Activated CD8-positive, alpha-beta memory T cell treated with anti-CD3 and anti-CD28 coated beads, Interleukin-2, amount 10 ng/mL, durations not matched to agents 7 days and 5 days (primary cell): ENCODE measurements around the gene NHS. TPM values are rescaled to one million over a fixed set of nuclear protein-coding genes. Genes with fewer than 3 reads are reported as not detected.

ENCODE experiments used
- ATAC-seq: fragments of 150-1000 bp; cut with Tn5 transposase; one replicate; pipeline ENCODE4 v1.10.0; 2021; ENCODE audit warnings: moderate library complexity
- CTCF ChIA-PET: fragments of 350-600 bp; sonication (Branson Sonifier 250); formaldehyde crosslinking; loops from one replicate; lab custom pipeline; 2021; ENCODE audit warnings: antibody characterized with exemption; lab: Charles Lee
- DNase-seq: peaks from one replicate; pipeline ENCODE4 v3.0.0-alpha.2; 2020
- H3K27ac Mint-ChIP-seq: one replicate; pipeline ENCODE4 v1.8.0; 2021; ENCODE audit warnings: mild to moderate bottlenecking, mixed read lengths
- H3K27me3 Mint-ChIP-seq: one replicate; pipeline ENCODE4 v1.8.0; 2021; ENCODE audit warnings: mixed read lengths
- H3K36me3 Mint-ChIP-seq: one replicate; pipeline ENCODE4 v1.8.0; 2021; ENCODE audit warnings: mild to moderate bottlenecking, mixed read lengths
- H3K4me1 Mint-ChIP-seq: one replicate; pipeline ENCODE4 v1.8.0; 2021; ENCODE audit warnings: mixed read lengths
- H3K4me3 Mint-ChIP-seq: one replicate; pipeline ENCODE4 v1.8.0; 2021; ENCODE audit warnings: mild to moderate bottlenecking, moderate library complexity, mixed read lengths
- H3K9me3 Mint-ChIP-seq: one replicate; pipeline ENCODE4 v1.8.0; 2022; ENCODE audit warnings: low read depth, mixed read lengths
- total RNA-seq, 2 experiments: library from RNA; stranded (reverse); gene quantifications; one replicate each; pipeline ENCODE4 v1.2.3, GENCODE V29; 2021

NHS gene
- total RNA-seq, 2 experiments from 2014 or later = 1.4 to 10.1 TPM

DNA sequence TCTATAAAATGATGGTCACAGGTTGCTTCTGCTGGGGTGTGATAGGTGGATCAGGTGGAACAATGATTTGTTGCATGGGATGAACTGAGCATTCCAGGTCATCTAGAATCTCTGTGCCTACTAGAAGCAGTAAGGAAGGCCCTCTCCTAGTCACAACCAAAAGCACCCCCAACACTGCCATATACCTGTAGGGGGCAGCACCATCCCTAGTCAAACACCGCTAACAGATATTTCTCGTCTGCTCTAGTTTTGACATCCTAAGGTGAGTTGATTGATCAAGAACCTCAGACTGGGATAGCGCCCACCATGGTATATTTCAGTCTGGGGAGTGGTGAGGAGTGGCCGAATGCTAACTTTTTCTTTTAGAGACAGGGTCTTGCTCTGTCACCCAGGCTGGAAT is 160.2 kb downstream of the NHS start:
- DNase-seq (peak; percentile 40), ATAC-seq (no peak)
- CTCF ChIA-PET = interaction anchor here (0.7 kb wide), 1 partner anchor 148 kb away, joined by 3 read pairs; no protein-coding TSS in a partner anchor
- Mint-ChIP-seq H3K36me3 (no peaks in the 10 kb centered on the region), H3K9me3 (no peaks in the 10 kb centered on the region), H3K4me1 (peaks cover 6% of the 10 kb centered on the region), H3K27me3 (no peaks in the 10 kb centered on the region), H3K4me3 (no peak overlapping the region), H3K27ac (no peak overlapping the region)

DNA sequence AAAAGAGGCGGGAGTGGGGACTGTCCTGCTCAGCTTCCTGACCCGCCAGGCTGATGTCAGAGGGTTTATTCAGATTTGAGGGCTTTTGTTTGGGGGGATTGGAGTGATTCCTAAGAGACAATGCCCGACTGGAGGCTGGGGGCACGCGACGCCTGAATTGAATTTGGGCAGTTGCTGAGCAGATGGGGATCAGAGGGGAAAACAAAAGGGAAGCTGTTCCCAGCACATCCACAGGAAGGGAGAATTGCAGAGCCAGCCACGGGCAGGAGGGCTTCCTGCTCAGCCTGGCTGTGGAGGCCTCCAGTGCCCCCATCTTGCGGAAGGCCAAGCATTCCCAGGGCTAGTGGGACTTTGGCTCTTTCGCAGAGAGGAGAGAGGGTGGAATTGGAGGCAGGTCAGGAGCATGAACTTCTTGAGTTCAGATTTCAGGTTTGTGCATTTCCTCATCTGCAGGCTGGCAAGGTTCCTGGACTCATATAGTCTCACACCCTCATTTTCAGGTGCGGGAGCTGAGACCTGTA is 162.8 kb downstream of the NHS start:
- Mint-ChIP-seq H3K4me1 (peaks cover 6% of the 10 kb centered on the region), H3K9me3 (no peaks in the 10 kb centered on the region), H3K27me3 (no peaks in the 10 kb centered on the region), H3K4me3 (no peak overlapping the region), H3K27ac (no peak overlapping the region), H3K36me3 (no peaks in the 10 kb centered on the region)
- CTCF ChIA-PET = no interaction called here
- ATAC-seq (no peak), DNase-seq (no peak)

DNA sequence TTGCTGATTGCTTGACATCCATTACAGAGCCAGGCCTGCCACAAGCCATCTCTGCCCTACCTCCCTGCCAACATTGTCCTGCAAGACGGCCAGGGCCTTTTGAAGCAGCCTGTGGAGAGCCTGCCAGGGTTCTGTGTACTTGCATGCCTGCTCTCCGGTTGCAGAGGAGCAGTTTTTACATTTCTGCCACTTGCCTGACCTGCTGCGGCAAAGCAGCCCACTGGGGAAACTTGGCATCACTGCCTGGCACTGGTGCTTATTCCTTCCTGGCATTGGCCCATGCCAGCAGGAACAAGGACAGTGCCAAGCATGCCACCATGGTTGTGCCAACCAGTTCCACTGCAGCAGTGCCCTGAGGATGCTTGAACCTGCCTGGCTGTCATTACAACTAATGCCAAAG is 167.1 kb downstream of the NHS start:
- Mint-ChIP-seq H3K4me3 (no peak overlapping the region), H3K27me3 (no peaks in the 10 kb centered on the region), H3K36me3 (no peaks in the 10 kb centered on the region), H3K4me1 (peaks cover under 1% of the 10 kb centered on the region), H3K9me3 (no peaks in the 10 kb centered on the region), H3K27ac (no peak overlapping the region)
- CTCF ChIA-PET = no interaction called here
- no peak for DNase-seq
- ATAC-seq = no peak

DNA sequence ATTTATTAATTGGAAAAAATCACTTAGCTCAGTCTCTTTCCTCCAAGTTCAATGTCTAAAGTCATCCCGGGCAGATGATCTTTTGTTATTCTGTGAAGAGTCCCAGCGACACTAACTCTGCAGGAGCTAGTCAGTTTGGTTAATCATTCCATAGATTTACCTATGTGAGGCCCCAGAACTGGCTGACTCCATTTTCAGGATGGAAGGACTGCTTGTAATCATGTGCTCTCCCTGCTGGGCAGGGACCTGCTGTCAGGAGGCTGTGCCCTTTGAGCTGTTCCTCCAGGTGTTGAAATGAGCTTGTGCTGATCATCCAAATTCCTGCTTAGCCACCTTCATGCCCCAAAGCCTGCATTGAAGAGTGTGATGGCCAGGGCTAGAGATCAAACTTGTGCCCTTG is 169.8 kb downstream of the NHS start:
- Mint-ChIP-seq H3K4me1 (peaks cover 9% of the 10 kb centered on the region), H3K27ac (no peak overlapping the region), H3K36me3 (no peaks in the 10 kb centered on the region), H3K27me3 (no peaks in the 10 kb centered on the region), H3K9me3 (no peaks in the 10 kb centered on the region), H3K4me3 (no peak overlapping the region)
- ATAC-seq (no peak), DNase-seq (no peak)
- CTCF ChIA-PET = no interaction called here

DNA sequence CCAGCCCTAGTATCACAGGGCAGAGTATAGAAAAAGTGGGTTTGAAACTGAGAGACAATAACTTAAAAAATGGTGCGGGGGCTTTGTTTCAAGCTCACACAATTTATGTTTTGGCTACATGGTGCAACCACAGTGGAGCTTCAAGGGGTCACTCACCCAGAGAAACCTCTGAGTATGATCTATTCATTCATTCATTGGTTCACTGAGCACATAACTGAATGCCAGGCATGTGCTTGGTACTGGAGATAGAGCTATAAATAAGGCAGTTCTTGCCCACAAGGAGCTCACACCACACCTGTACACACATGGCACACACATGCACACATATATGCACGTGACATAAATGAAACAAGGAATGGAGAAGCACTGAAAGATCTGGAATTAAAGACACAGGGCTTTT is 171.4 kb downstream of the NHS start:
- Mint-ChIP-seq H3K36me3 (no peaks in the 10 kb centered on the region), H3K9me3 (no peaks in the 10 kb centered on the region), H3K4me1 (peaks cover 9% of the 10 kb centered on the region), H3K27me3 (no peaks in the 10 kb centered on the region), H3K27ac (no peak overlapping the region), H3K4me3 (no peak overlapping the region)
- no peak for ATAC-seq
- no peak for DNase-seq
- CTCF ChIA-PET = no interaction called here

DNA sequence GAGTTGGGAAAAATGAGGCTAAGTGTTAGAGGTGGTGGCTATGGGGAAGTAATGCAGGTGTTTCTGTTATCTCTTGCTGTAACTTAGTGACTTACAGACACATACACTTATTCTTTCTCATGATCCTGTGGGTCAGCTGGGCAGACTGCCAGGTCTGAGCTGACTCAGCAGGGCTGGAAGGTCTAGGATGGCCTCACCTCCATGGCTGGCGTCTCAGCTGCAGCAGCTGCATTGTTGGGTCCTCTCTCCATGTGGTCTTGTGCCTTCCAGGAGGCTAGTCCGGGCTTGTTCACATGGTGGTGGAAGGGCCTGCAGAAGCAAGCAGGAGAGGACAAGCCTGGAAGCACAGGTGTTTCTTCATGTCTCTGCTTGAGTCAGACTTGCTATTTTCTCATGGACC is 172.7 kb downstream of the NHS start:
- H3K27me3 Mint-ChIP-seq = no peaks in the 10 kb centered on the region
- no peaks in the 10 kb centered on the region for H3K9me3 Mint-ChIP-seq
- H3K27ac Mint-ChIP-seq = no peak overlapping the region
- no peak overlapping the region for H3K4me3 Mint-ChIP-seq
- peaks cover 9% of the 10 kb centered on the region for H3K4me1 Mint-ChIP-seq
- DNase-seq (no peak), ATAC-seq (no peak)
- H3K36me3 Mint-ChIP-seq = no peaks in the 10 kb centered on the region
- CTCF ChIA-PET = no interaction called here

DNA sequence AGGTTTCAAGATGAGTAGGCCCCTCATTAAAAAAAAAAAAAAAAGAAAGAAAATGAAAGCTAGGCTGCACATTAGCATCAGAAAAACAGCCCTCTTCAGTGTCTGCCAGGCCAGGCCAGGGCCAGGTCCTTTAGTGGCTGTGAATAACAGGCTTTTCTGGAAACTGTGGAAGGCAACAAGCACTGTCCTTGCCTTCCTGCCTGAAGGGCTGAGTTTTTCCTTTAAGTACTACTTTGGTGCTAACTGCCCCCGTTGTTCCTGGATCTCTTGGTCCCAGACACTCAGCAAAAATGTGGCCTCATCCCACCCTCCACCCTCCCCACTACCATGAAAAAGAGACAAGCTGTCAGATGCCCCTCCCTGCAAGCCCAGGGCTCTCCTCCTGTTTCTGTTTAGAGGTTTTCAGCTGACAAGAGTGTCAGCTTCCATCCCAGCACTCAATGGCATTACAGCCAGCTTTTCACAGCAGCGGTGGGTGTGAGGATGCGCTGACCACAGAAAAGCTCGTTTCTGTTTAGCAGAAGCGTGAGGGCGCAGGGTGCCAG is 174.2 kb downstream of the NHS start:
- H3K9me3 Mint-ChIP-seq = no peaks in the 10 kb centered on the region
- ATAC-seq = no peak
- no peak overlapping the region for H3K4me3 Mint-ChIP-seq
- H3K4me1 Mint-ChIP-seq = peaks cover 9% of the 10 kb centered on the region
- no peak overlapping the region for H3K27ac Mint-ChIP-seq
- CTCF ChIA-PET = no interaction called here
- no peaks in the 10 kb centered on the region for H3K27me3 Mint-ChIP-seq
- peak; percentile 41 for DNase-seq
- H3K36me3 Mint-ChIP-seq = no peaks in the 10 kb centered on the region

DNA sequence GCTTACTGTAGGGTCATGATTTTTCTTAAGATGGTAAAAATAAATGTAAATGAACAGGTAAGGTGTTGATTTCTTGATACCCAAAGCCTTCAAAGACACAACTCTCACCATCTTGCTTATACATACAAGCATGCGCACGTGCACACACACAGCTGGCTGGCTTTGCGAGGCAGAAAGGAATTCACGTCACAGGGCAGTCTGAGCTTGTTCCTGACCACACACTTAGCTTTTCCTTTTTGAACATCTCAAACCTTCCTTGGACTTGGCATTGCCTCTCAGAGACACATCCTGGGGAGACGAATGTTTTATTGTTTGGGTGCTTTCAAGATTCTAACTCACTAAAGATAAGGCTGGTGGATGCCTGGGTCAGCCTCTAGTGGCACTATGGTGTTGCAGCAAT is 175.0 kb downstream of the NHS start:
- Mint-ChIP-seq H3K36me3 (no peaks in the 10 kb centered on the region), H3K9me3 (no peaks in the 10 kb centered on the region), H3K27me3 (no peaks in the 10 kb centered on the region), H3K4me1 (peaks cover 9% of the 10 kb centered on the region), H3K4me3 (no peak overlapping the region), H3K27ac (no peak overlapping the region)
- CTCF ChIA-PET = no interaction called here
- ATAC-seq (no peak), DNase-seq (no peak)

DNA sequence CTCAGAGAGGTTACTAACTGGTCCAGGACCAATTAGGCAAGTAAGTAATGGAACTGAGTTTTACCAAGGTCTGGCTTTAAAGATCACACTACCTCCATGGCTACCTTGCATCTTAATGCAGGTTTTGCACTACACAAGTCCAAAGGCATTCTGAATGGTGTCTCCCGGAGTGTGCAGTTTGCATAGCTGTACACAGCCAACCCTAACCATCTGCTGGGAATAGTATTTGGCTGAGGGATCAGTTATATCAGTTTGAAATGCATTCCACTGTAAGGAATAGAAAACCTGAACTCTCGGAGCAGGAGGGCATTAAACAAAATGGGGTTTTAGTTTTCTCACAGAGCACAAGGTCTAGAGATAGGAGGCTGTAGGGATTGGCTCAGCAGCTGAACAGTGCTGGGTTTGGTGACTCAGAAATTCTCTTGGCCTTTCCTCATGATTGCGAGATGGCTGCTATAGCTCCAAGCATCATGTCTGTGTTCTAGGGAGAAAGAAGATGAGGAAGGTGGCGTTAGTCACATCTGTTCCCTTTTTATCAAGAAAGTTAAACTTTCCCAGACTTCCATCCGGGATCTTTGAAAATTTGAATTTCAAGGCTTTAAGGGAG is 177.1 kb downstream of the NHS start:
- no peak for ATAC-seq
- CTCF ChIA-PET = no interaction called here
- Mint-ChIP-seq H3K4me1 (peaks cover 9% of the 10 kb centered on the region), H3K36me3 (no peaks in the 10 kb centered on the region), H3K27me3 (no peaks in the 10 kb centered on the region), H3K4me3 (no peak overlapping the region), H3K9me3 (no peaks in the 10 kb centered on the region), H3K27ac (no peak overlapping the region)
- no peak for DNase-seq

DNA sequence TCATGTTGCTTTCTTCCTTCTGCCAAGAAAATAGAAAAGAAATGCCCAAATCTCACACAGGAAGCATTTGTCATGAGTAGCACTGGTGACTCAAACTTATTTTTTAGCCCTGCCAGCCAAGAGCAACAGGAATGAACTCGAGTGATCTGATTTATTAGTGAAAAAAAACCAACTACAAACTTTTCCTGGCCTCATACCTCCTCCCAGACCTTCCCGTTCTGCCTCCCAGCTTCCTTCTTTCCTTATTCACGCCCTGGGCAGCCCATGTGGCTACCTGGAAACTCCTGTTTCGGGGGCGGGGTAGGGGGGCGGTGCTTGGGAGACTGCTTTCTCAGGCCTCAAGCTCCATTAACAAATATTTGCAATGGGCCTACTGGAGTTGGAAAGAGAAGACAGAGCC is 178.5 kb downstream of the NHS start:
- peaks cover 8% of the 10 kb centered on the region for H3K4me1 Mint-ChIP-seq
- CTCF ChIA-PET = no interaction called here
- no peaks in the 10 kb centered on the region for H3K27me3 Mint-ChIP-seq
- H3K4me3 Mint-ChIP-seq = no peak overlapping the region
- DNase-seq (no peak), ATAC-seq (no peak)
- no peak overlapping the region for H3K27ac Mint-ChIP-seq
- H3K36me3 Mint-ChIP-seq = no peaks in the 10 kb centered on the region
- H3K9me3 Mint-ChIP-seq = no peaks in the 10 kb centered on the region

DNA sequence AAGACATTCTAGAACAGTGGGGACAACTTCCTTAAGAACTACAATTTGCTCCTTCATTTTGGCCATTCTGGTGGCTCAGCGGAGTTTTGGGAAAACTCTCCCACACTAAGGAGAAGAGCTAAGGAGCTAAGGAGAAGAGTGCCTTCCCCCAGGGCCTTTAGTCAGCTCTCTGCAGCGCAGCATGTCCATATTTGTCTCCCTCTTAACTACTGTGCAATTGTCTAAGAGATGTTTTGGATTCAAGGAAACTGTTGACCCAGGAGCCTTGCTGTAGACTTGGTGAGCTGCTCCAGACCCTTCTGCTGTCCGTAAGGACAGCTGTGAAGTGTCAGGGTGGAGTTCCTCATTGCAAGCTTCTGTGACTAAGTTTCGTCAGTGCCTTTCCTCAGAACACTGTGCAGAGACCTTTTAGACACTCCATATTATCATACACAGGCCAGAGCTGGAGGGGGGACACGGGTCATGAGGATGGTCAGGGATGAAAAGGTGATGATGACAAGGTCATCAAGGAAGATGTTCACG is 179.0 kb downstream of the NHS start:
- DNase-seq (no peak), ATAC-seq (no peak)
- Mint-ChIP-seq H3K4me1 (peaks cover 6% of the 10 kb centered on the region), H3K9me3 (no peaks in the 10 kb centered on the region), H3K27me3 (no peaks in the 10 kb centered on the region), H3K27ac (no peak overlapping the region), H3K36me3 (no peaks in the 10 kb centered on the region), H3K4me3 (no peak overlapping the region)
- CTCF ChIA-PET = no interaction called here

DNA sequence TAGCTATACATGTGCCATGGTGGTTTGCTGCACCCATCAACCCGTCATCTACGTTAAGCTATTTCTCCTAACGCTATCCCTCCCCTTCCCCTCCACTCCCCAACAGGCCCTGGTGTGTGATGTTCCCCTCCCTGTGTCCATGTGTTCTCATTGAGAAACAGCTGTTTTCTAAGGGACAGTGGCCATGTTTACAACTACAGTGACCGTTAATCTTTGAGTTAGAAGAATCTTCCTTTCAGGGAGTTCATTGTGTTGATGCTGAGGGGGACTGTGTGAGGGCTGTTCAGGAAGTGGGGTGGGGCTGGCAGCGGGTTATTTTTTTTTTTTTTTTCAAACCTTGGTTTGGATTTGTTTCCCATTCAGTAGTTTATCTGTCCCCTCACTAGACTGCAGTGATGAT is 179.9 kb downstream of the NHS start:
- Mint-ChIP-seq H3K4me1 (no peaks in the 10 kb centered on the region), H3K27me3 (no peaks in the 10 kb centered on the region), H3K27ac (no peak overlapping the region), H3K36me3 (no peaks in the 10 kb centered on the region), H3K9me3 (no peaks in the 10 kb centered on the region), H3K4me3 (no peak overlapping the region)
- DNase-seq = no peak
- no peak for ATAC-seq
- CTCF ChIA-PET = no interaction called here

DNA sequence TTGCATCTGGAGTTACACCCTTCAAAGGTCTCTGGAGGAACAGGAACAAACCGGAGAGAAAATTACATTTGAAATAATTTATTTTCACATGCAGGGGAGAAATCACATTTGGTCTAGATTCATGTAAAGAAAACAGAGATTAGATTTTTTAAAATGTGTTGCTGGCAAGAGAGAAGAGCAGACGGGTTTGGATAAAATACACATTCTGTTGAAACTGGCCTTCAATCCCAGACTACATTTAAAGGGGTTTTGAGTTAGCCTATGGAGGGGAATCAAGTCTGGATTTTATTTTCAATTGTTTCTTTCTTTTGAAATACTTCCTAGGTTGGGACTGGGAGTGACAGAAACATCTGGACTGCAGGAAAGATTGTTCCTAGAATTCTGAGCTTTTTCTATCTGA is 180.8 kb downstream of the NHS start:
- ATAC-seq = no peak
- Mint-ChIP-seq H3K4me1 (no peaks in the 10 kb centered on the region), H3K27me3 (no peaks in the 10 kb centered on the region), H3K9me3 (no peaks in the 10 kb centered on the region), H3K36me3 (no peaks in the 10 kb centered on the region), H3K27ac (no peak overlapping the region), H3K4me3 (no peak overlapping the region)
- CTCF ChIA-PET = no interaction called here
- DNase-seq = no peak

DNA sequence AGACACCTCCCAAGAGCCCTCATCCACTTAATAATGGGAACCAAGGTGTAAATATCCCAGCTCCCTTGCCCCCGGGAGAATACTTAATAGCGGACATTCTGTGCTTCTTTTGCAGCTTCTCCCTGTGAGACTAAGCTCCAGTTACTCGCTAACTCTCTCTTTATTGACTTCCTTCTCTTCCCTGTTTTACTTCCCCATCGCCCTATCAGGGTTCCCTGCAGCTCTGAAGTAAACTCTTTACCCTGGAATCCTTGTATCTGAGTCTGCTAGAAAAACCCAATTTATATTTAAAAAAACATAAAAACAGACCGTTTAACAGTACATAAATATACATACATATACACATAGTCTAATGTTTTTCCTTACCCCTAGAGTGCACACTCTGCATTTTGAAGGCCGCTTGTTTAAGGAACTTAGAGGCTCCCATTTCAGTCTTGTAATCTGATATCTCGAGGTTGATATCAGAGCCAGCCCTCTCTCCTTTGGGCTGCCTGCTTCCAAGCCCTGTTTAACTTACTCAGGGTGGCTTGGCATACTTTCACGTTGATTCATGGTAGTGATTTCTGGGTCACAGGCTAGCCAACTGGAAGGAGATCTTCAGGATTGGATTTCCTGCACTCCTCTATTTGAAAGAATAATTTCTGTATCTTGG is 184.9 kb downstream of the NHS start:
- Mint-ChIP-seq H3K27me3 (no peaks in the 10 kb centered on the region), H3K36me3 (no peaks in the 10 kb centered on the region), H3K27ac (no peak overlapping the region), H3K4me1 (peaks cover 4% of the 10 kb centered on the region), H3K9me3 (no peaks in the 10 kb centered on the region), H3K4me3 (no peak overlapping the region)
- ATAC-seq (no peak), DNase-seq (no peak)
- CTCF ChIA-PET = interaction anchor here (0.6 kb wide), 1 partner anchor 132 kb away, joined by 4 read pairs; no protein-coding TSS in a partner anchor
